T follicular helper cell (primary cell): ENCODE data around the gene ACAA1.
"Not testable (repeated sequence)": the region's sequence is repeated elsewhere in the genome, so short reads cannot be mapped to it uniquely, and the experiment has no call there.

Source experiments
- DNase-seq: peaks from one replicate; pipeline ENCODE4 v3.0.0-alpha.2; 2020; ENCODE audit warnings: low read depth

ACAA1 gene

DNA sequence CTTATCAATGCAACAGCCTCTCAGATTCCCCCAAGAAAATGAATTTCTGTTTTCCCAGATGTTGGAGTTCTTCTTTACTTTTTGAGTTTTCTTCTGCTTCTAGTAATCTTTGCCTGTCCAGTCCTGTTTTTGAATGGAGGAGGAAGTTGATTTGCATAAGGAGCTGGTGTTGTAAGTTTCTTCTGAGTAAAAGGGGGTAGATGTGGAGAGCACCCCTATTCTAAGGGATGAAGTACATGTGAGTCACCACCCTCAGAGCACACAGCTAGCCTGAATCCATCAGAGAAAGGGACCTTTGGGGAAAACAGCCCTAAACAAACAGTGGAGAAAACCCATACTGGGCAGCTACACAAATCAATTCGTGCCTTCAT lies 34.5 kb downstream of the ACAA1 start:
- no peak for DNase-seq

DNA sequence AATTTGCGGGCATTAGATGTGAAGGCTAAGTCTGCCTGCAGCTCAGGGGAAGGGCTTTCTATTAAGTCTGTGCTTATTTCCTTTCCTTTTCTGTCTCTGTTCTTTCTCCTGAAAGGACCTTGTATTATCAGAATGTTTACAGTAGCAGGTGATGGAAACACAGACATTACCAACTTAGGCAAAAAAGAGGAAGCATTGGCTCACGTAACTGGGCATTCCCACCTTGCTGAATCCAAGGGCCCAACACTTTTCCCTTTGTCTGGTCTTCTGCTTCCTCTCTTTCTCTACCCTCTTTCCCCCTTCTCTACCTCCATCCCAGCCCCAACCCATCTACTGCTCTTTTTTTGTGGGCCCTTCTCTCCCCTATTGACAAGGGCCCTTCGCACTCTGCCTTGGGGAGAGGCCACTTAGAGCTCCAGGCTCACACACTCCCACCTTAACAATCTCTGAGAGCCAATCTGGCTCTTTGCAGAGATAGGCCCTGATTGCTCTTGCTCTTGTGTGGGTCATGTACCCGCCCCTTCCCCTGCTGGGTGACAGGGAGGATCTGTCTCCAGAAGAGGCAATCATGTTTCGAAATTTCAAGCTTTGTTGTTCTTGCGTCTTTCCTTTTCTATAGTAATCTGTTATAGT lies 35.0 kb downstream of the ACAA1 start:
- no peak for DNase-seq

DNA sequence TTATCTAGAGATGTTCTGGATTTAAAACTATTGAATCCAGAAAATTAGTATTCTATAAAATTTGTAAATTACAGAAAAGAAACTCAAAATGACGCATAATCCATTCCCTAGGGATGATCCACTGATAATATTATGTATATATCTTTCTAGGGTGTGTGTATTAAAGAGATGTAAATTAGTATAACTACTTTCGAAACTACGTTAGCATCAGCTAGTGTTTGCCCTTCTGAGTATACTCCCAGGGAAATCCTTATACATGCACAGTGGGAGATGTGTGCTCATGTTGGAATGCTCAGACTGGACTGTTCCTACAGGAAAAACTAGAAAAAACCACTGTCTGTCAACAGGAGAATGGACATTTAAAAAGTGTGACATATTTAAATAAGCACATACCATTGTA lies 36.4 kb downstream of the ACAA1 start:
- DNase-seq = no peak

DNA sequence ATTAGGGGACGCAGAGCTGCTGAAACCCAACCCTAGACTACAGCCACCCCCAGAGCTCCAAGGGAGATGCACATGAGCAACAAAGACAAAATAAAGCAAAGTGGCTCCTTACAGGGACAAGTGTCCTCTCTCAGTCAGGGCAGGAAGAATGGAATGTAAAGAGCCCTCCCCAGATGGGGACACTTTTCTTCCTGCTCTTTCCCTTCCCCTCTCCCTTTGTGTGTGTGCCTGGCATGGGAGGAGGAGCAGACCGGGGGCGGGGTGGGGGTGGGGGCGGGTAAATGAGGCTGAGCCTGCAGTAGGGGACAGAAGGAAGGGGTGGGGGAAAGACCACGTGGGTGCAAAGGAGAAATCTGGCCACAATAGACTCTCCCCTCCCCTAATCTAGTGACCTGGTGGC lies 37.4 kb downstream of the ACAA1 start:
- DNase-seq = no peak

DNA sequence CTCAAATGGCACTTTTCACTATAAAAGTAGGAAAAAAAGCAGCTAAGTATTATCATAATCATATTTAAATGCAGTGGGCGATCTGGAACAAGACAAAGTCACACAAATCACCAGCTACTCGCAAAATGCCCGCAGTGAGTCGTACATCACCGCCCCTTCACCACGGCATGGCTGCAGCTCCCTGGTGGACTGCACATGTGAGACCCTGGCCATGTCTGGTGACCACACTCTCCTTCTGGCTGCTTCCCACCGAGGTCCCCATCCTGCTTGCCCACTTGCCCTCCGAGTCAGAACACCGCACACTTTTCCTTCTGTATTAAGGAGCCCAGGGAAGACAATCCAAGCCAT lies 38.6 kb downstream of the ACAA1 start:
- no peak for DNase-seq

DNA sequence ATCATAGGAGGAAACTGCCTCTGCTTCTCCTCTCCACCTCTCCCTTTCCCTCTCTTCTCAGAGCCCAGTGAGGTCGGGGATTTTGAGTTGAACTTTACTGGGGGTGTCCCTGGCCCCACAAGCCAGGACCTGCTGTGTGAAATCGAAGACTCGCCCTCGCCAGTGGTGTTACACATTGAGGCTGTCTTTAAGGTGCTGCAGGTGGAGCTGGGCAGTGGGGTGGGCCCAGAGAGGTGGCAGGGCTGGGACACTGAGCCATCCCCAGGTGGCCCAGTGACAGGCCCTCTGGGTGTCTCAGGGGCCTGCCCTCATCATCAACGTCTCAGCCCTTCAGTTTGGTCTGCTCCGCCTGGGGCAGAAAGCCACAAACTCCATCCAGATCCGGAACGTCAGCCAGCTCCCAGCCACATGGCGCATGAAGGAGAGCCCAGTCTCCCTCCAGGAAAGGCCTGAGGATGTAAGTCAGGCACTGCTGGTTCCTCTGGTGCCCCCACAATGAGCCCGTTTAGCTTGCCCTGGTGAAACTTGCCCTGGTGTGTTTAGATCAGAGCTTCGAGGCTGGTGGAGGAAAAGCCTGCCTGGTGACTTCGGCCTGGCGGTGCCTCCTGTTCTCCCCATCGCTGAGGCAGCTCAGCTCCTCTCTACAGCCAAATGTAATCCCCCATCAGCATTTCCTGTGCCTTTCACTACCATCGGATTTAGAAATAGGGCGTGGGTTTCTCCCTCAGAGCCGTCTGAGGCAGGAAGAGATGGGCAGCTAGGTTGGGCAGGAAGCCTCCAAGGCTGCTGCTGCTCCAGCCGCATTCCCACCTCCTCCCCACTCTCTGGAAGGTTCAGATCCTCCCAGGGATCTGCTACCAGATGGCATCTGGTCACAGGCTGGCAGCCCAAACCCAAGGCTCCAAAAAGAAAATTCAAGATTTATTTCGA lies 39.2 kb downstream of the ACAA1 start:
- DNase-seq = no peak

DNA sequence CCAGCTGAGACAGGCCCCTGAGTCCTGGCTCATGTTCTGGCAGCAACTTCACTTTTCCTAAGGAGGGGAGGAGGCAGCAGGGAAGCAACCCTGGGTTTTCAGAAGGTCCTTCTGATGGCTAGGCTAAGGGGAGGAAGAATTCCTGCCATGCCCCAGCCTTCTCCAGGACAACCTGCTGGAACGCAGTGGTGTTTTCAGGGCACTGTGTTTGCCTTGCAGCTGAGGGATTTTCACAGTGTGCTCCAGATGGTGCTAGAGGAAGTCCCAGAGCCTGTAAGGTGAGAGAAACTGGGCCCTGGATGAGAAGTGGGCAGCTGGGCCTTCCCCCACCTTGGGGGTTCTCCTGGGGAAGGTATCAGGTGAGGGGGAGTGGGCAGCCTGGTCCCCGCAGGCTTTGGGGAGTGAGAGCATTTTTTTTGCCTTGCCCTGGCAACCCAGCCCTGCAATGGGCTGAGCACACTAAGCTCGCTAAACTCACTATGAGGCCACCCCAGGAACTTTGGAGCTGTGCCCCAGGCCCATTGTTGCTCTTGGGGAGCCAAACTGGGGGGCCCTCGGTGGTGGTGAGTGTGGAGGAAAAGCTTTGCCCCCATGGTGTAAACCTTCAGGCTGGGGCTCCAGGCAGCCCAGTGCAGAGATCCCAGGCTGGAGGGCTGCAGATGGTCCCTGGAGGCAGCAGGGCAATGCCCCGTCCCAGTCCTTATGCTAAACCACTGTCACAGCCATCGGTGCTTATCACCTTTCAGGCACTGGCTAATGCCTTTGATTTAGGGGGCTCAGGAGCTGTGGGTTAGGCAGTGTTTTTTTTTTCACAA lies 41.1 kb downstream of the ACAA1 start:
- no peak for DNase-seq

DNA sequence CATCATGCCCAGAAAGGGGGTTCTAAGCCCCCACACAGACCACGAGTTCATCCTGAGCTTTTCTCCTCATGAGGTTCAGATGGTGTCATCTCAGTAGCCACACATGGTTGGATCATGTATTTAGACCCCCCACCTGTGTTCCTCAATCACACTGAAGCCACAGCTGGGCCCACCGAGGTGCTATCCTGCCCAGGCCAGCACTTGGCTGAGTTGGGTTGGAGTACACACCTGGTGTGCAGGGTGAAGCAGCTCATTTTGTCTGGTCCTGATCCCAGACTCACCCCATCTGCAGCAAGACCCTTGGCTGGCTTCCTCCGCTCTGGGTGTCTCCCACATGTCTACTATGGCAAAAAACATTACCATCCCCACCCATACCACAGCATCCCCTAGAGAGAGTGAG lies 41.9 kb downstream of the ACAA1 start:
- no peak for DNase-seq

DNA sequence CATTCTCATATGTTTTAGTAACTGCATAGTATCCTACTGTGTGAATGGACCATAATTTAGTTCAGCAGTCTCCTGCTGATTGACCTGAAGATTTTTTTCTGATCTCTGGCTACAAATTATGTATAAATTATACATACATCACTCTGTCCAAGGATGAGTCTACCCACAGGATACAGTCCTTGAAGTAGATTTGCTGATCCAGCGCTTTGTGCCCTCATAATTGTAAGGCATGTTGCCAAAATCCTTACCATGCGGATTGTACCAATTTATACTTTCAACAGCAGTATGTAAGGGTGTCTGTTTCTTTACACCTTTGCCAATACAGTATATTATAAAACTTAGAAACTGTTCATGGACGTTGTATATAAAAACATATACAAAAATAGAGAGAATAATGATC lies 46.5 kb downstream of the ACAA1 start:
- no peak for DNase-seq

DNA sequence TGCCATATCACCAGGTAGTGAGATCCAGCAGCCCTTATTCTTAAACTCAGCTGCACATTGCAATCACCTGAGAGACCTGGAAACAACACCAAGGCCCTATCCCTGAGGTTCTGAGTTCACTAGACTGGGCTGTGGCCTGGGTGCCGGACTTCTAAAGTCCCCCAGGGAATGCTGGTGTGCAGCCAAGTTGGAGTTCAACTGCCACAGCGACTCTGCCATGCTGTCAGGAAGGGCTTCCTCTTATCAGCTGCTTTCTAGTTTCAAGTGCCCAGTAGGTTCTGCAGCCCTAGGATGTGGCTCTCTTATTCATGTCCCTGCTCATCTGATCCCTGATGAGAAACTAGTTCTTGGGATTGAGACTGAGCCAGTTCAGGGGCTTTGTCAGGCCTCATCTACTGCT lies 47.8 kb downstream of the ACAA1 start:
- no peak for DNase-seq

DNA sequence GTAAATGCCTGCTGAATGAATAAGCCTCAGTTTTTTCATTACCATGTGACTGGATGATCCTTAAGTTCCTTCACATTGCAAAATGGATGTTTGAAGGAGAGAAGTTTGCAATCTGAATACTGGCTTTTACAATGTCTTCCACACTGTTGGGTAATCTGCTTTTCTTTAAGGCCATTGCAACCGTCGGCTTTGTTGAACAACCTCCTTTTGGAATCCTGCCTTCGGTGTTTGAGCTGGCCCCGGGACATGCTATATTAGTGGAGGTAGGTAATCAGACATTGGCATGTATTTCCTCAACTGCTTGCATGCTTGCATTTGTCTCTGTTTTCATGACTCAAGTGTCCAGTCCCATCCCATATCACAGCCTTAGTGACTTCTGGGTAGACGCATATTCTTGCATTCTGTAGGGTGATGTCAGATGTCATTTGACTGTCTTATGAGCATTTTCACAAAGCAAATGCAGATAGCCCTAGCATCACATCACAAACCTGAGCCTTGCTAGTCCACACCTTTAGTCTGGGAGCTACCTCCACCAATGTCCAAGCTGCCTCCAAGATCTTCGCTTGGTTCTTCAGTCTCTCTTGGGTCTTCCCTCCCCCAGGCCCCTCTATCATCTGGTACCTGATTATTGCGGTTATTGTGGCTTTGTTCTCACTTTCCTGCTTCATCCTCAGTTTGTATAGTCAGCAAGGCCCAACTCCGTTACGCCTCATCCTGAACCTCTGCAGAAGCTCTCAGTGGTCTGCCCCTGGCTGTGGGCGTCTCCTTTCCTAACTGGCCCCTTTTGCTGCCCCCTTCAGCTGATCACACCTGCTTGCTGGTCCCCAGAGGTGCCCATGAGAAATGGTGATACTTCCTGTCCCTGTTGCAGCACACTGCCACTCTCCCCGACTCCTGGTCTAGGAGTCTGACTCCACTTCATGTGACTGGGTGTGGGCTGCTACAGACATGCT lies 48.5 kb downstream of the ACAA1 start:
- DNase-seq = no peak

DNA sequence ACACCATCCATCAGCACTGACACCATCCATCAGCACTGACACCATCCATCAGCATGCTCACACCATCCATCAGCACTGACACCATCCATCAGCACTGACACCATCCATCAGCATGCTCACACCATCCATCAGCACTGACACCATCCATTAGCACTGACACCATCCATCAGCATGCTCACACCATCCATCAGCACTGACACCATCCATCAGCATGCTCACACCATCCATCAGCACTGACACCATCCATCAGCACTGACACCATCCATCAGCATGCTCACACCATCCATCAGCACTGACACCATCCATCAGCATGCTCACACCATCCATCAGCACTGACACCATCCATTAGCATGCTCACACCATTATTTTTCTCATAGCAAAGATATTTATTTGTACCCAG lies 49.6 kb downstream of the ACAA1 start:
- DNase-seq = not testable (repeated sequence)

DNA sequence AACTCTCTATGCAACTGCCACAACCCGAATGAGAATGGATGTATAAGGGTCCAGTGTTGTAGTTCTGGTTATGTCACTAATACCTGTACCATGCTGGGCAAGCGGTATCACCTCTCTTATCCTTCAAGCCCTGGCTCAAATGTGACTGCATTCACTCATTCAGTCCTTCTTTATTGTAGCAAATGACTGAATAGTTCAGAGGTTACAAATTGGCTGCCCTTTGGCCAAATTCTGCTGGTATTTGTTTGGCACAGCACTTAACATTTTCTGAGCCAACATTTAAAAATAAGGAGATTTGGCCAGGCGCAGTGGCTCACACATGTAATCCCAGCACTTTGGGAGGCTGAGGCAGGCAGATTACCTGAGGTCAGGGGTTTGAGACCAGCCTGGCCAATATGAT lies 50.4 kb downstream of the ACAA1 start:
- no peak for DNase-seq

DNA sequence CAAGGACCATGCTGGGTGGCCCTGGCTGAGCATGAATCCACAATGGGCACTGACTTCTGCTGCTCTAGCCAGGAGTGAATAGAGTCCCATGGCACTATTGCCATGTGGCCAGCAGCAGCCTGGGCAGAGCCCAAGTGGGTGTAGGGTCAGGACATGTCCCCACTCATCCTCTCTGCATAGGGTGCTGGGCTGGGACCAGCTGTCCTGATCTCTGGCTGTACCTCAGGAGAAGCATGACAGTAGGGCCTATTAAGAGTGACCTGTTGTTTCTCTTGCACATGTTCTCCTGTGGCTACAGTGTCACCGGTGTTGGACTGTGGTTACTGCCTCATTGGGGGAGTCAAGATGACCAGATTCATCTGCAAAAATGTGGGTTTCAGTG lies 51.0 kb downstream of the ACAA1 start:
- DNase-seq = no peak

DNA sequence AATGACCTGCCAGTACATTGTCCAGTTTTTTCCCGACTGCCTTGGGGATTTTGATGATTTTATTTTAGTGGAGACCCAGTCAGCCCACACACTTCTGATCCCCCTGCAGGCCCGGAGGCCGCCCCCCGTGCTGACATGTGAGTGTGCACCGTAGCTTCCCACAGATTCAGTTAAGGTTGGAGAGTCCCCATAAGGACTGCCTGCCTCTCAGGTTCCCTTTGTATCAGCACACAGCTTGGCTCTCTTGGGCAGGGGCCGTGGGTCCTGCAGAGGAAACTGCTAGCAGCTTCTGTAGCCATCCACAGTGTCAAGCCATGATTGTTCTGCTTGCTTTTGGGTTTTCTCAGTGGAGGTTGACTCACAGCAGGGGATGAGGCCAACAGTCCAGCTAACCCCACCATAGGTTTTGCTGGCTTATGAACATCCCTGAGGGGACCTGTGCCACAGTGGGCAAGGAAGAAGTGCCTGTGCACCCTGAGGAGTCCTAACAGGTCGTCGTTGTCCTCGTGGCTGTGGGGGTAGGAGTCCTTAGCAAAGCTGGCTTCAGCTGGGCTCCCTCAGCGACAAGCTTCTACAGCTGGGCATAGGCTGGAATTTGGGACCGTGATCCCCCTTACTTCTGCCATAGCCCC lies 51.5 kb downstream of the ACAA1 start:
- DNase-seq = no peak

DNA sequence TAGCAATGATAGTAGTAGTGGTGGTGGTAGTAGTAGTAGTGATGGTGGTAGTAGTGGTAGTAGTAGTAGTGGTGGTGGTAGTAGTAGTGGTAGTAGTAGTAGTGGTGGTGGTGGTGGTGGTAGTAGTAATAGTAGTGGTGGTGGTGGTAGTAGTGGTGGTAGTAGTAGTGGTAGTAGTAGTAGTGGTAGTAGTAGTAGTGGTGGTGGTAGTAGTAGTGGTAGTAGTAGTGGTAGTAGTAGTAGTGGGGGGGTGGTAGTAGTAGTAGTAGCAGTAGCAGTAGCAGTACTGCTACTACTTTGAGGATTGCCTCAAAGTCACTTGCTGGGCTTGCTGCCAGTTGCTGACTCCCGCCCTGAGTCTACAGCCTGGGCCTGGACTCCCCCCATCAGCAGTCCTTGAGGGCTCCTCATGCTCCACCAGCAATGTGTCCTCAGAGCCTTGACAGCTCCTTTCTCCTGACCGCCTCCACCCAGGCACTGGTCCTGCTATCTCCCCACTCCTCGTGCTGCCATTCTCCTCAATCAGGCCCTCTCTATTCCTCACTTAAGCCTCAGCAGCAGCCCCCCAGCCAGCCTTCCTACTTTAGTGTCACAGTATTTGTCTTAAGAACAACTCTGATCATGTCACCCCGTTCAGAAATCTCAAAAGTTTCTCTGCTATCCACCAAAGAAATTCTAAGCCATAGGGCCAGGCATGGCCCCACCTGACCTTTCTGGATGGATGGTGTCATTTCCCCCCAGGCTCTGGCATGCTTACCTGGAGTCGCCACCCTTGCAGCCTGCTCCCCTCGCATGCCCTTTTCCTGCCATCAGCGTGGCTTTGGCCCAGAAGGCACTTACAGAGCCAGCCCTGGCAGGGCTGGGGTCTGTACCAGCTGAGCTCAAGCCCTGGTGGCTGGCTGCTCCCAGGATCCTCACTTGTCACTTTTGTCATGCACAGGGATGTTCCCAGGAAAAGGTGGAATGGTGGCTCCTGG lies 52.3 kb downstream of the ACAA1 start:
- DNase-seq = peak; percentile 44

DNA sequence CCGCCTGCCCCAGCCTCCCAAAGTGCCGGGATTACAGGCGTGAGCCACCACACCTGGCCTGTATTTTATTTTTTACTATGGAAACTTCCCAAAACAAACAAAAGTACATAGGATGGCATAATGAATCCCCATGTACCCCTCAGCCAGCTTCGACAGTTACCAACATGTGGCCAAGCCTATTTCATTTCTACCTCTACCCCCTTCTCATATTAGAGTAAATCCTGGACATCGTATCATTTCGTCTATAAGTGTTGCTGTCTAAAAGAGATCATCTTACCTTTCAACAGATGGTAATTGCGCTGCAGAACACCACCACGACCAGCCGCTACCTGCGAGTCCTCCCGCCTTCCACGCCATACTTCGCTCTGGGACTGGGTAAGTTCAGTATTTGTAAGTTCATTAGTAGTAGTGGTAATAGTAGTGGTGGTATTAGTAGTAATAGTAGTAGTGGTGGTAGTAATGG lies 53.0 kb downstream of the ACAA1 start:
- DNase-seq = no peak

DNA sequence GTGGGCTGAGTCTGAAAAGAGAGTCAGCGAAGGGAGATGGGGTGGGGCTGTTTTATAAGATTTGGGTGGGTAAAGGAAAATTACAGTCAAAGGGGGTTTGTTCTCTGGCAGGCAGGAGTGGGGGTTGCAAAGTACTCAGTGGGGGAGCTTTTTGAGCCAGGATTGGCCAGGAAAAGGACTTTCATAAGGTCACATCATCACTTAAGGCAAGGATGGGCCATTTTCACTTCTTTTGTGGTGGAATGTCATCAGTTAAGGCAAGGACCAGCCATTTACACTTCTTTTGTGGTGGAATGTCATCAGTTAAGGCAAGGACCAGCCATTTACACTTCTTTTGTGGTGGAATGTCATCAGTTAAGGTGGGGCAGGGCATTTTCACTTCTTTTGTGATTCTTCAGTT lies 53.7 kb downstream of the ACAA1 start:
- DNase-seq = not testable (repeated sequence)

DNA sequence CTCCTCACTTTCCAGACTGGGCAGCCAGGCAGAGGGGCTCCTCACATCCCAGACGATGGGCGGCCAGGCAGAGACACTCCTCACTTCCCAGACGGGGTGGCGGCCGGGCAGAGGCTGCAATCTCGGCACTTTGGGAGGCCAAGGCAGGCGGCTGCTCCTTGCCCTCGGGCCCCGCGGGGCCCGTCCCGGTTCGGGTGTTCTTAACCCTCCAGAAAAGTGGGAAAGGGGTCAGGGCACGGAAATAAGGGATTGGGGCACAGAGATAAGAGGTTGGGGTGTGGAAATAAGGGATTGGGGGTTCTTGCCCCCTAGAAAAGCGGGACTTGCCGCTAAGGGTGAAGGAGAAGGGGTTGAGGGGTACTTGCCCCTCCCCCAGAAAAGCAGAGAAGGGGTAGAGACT lies 54.6 kb downstream of the ACAA1 start:
- DNase-seq = not testable (repeated sequence)

DNA sequence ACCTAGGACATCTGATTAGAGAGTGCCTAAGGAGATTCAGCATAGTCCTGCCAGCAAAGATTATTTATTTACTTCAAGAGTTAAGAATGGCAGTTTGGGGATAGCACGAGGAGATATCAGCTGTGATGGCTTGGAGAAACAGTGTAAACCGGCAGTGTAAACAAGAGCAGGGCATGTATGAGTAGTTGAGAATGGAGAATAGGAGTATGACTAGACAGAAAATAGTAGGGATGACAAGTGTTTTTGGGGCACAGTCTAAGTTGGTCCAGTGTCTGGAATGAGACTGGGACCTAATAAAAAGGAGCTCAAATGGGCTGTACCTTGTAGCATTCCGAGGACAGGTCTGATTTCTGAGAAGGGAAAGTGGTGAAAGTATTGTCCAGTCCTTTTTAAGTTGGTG lies 59.9 kb downstream of the ACAA1 start:
- not testable (repeated sequence) for DNase-seq
